Nasal cavity respiratory epithelium epithelial cell of viscerocranial mucosa (primary cell): ENCODE measurements around the gene CRYGC. TPM values are rescaled to one million over a fixed set of nuclear protein-coding genes. Genes with fewer than 3 reads are reported as not detected.

Experiments
- total RNA-seq: library from RNA; depleted of rRNA; stranded (reverse); fragments of >200 nt; gene quantifications from 2 replicates; pipeline ENCODE4 v1.2.3, GENCODE V29; 2014

CRYGC gene, protein sequence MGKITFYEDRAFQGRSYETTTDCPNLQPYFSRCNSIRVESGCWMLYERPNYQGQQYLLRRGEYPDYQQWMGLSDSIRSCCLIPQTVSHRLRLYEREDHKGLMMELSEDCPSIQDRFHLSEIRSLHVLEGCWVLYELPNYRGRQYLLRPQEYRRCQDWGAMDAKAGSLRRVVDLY
- not detected in 2 replicates for total RNA-seq

DNA sequence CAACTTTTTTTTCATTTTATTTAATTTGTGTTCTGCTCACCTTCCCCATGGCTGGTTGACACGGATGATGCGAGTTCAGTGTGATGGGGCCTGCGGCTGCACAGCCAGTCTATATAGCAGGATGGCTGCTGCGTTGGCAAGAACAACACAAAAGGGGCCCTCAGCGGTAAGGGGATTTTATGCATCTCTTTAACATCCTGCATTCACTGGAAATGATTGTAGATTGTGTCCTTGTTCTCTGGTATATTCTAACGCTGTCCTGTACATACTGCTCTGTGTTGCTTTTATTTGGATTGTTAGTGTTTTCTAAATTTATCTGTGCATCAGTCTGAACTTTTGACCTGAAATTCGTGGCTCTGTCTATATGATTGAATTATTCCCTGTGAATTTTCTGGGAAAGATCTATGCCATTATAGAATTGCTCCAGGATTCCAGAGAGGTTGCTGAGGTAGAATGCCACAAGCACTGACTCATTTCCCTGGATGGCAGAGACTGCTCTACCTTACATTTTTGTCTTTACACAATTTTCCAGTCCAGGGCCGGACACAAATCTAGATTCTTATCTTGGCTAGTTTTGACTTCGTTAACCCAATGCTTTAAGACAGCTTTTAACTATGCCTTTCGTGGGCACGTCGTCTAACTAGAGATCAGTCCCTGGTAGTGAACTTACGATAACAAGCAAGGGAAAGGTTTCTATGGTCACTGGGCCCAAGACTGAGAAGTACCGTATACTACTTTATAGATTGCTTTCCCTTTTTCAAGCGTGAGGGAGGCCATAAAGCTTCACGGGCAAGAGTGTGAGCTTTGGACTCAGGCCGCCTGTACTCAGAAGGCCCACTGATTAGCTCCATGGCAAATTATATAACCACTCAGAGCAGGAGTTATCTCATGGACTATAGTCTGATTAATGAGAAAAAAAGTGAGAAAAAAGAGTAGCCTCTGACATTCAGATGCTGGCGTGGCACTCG is at the start of gene CRYGC:
CRYGC (minus strand) TSS at position 85 of the 968 bp plus-strand sequence; CDS start at position 49, 36 bp downstream.

DNA sequence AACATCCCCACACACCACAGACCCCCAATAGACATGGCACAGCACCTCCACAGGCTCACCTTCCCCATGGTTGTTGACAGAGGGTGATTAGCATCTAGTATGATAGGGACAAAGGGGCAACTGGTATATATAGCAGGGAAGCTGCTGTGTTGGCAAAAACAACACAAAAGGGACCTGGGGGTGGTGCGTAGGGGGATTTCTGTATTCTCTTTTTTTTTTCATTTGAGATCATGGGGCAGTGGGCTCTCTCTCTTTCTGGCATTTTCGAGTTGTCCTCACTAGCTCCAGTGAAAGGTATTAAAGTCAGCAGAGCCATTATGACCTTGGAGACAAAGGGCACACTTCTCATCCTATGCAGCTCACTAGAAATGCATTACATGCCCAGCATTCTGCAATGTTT is 33.9 kb upstream of the CRYGC start, which contains the start of gene CRYGA:
CRYGA (minus strand) TSS at position 101 of the 400 bp plus-strand sequence; CDS start at position 68, 33 bp downstream.

DNA sequence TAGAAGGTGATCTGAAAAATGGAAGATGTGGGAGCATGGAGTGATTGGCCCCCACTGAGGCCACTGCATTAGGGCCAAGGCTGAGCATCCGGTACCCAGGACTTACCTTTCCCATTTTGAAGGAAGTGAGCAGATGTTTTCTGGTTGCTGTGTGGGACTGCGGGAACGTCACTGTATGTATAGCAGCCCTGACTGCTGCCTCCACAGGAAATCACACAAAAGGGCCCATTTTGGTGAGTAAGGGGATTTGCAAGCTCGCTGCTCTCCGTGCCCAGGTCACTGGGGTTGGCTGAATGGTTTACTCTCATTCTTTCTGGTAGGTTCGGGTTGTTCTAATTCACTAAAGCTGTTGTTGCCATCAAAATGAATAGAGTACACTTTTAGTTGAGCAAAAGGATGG is 16.4 kb upstream of the CRYGC start, which contains the start of gene CRYGB:
CRYGB (minus strand) TSS at position 153 of the 400 bp plus-strand sequence; CDS start at position 115, 38 bp downstream.

DNA sequence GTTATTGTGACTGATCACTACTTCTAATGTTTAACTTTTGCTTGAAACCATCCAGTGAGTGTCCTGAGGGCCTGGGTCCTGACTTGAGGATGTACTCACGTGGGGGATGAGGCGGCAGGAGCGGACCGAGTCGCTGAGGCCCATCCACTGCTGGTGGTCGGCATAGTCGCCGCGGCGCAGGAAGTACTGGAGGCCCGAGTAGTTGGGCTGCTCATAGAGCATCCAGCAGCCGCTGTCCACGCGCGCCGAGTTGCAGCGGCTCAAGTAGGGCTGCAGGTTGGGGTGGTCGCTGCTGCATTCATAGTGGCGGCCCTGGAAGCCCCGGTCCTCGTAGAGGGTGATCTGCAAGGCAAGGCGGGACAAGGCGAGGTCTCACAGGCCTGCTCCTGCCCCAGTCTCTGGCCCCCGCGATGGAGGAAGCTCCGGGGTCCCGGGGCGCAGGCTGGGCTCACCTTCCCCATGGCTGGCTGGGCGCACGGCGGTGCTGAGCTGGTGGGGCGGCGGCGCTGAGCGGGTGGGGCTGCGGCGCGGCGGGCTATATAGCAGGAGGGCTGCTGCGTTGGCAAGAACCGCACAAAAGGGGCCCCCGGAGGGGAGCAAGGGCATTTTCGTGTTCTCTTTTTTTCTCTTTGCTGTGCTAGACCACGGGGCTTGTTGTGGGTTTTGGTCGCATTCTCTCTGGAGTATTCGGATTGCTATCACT is 5.5 kb downstream of the CRYGC start, which contains the start of gene CRYGD:
CRYGD (minus strand) TSS at position 512 of the 703 bp plus-strand sequence; CDS start at position 461, 51 bp downstream.

Other genes starting within 250 kb of the CRYGC start
- 11.3 and 14.5 TPM in 2 replicates for gene PLEKHM3, start 104.3 kb downstream of the CRYGC start, total RNA-seq
- gene CRYGD, start 5.3 kb downstream of the CRYGC start, total RNA-seq = not detected in 2 replicates
- not detected in 2 replicates for gene CRYGB, start 16.3 kb upstream of the CRYGC start, total RNA-seq
- not detected in 2 replicates for gene CRYGA, start 33.8 kb upstream of the CRYGC start, total RNA-seq
- gene C2orf80, start 60.2 kb upstream of the CRYGC start, total RNA-seq = not detected in 2 replicates
- gene IDH1, start 125.2 kb upstream of the CRYGC start, total RNA-seq = 306 and 350 TPM in 2 replicates
- 30.4 and 40.1 TPM in 2 replicates for gene PIKFYVE, start 136.4 kb upstream of the CRYGC start, total RNA-seq